ENCODE data around the gene UGT1A9.

- no peak for TF ChIP-seq CTCF (conservative IDR thresholded peaks at IDR 0.05; ENCODE audit: low read depth, low read length)
- no peak for TF ChIP-seq POLR2A (IDR thresholded peaks at IDR 0.05; ENCODE audit: low read depth, low read length)
- TF ChIP-seq, protein P1, sequence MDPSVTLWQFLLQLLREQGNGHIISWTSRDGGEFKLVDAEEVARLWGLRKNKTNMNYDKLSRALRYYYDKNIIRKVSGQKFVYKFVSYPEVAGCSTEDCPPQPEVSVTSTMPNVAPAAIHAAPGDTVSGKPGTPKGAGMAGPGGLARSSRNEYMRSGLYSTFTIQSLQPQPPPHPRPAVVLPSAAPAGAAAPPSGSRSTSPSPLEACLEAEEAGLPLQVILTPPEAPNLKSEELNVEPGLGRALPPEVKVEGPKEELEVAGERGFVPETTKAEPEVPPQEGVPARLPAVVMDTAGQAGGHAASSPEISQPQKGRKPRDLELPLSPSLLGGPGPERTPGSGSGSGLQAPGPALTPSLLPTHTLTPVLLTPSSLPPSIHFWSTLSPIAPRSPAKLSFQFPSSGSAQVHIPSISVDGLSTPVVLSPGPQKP (IDR thresholded peaks at IDR 0.05; ENCODE audit: borderline replicate concordance, low read depth, low read length): no peak
- TF ChIP-seq CHD1 (IDR thresholded peaks at IDR 0.05; ENCODE audit: low read depth, low read length): no peak
- no peak for TF ChIP-seq MAFK (IDR thresholded peaks at IDR 0.05; ENCODE audit: low read depth, low read length)
- TF ChIP-seq MAZ (IDR thresholded peaks at IDR 0.05; ENCODE audit: borderline replicate concordance, low read depth, low read length): no peak
- no peak for TF ChIP-seq CEBPB (IDR thresholded peaks at IDR 0.05; ENCODE audit: low read depth, low read length)
- no peak for TF ChIP-seq RFX5 (IDR thresholded peaks at IDR 0.05; ENCODE audit: low read depth, low read length)
- TF ChIP-seq USF2 (IDR thresholded peaks at IDR 0.05; ENCODE audit: low read depth, low read length): no peak
- no peak for TF ChIP-seq RAD21 (IDR thresholded peaks at IDR 0.05; ENCODE audit: low read length)
- TF ChIP-seq NFE2L2 (IDR thresholded peaks at IDR 0.05; ENCODE audit: low read depth, low read length): no peak
Measured at GRCh38 chr2:233690444-233690843, 18.7 kb downstream of the UGT1A9 start.
